HepG2 (cell line): ENCODE measurements around the gene GNG5. TPM values are rescaled to one million over a fixed set of nuclear protein-coding genes. Genes with fewer than 3 reads are reported as not detected.

ENCODE experiments used
- GPN1 ChIP-seq: sonication (generic); formaldehyde crosslinking; IDR thresholded peaks from 2 replicates; pipeline ENCODE4 v1.5.1; 2020; ENCODE audit warnings: missing genetic modification reagents, borderline replicate concordance
- HDAC1 ChIP-seq: sonication (generic); formaldehyde crosslinking; IDR thresholded peaks from 2 replicates; pipeline ENCODE4 v1.5.1; 2020; ENCODE audit warnings: mild to moderate bottlenecking, missing genetic modification reagents
- HNRNPH1 ChIP-seq: fragments of 200-400 bp; formaldehyde crosslinking; optimal IDR thresholded peaks from 2 replicates; pipeline ENCODE3; 2017; ENCODE audit warnings: mild to moderate bottlenecking, low read depth, low read length
- KLF12 ChIP-seq: sonication (generic); formaldehyde crosslinking; IDR thresholded peaks from 2 replicates; pipeline ENCODE4 v1.4.0; 2020; ENCODE audit warnings: missing genetic modification reagents, borderline replicate concordance
- MAF1 ChIP-seq: sonication (generic); formaldehyde crosslinking; IDR thresholded peaks from 2 replicates; pipeline ENCODE4 v1.5.0; 2020; ENCODE audit warnings: missing genetic modification reagents, borderline replicate concordance
- MATR3 ChIP-seq: sonication (generic); formaldehyde crosslinking; IDR thresholded peaks from 2 replicates; pipeline ENCODE4 v1.4.0; 2020; ENCODE audit warnings: missing genetic modification reagents
- RBAK ChIP-seq: sonication (generic); formaldehyde crosslinking; IDR thresholded peaks from 2 replicates; pipeline ENCODE4 v1.5.1; 2020; ENCODE audit warnings: mild to moderate bottlenecking, missing genetic modification reagents
- SALL1 ChIP-seq: sonication (generic); formaldehyde crosslinking; IDR thresholded peaks from 2 replicates; pipeline ENCODE4 v1.8.0; 2022; ENCODE audit warnings: mild to moderate bottlenecking, missing genetic modification reagents
- SUZ12 ChIP-seq: fragments of 150-350 bp; IDR thresholded peaks from 2 replicates; pipeline ENCODE4 v1.6.1; 2014; ENCODE audit warnings: low read depth, low read length
- ZEB1 ChIP-seq: IDR thresholded peaks from 2 replicates; pipeline ENCODE4 v1.6.1; 2012; ENCODE audit warnings: mild to moderate bottlenecking, low read depth, inconsistent platforms; ENCODE audit not compliant: insufficient replicate concordance
- ZFP36L1 ChIP-seq: sonication (generic); formaldehyde crosslinking; IDR thresholded peaks from 2 replicates; pipeline ENCODE4 v1.8.0; 2022; ENCODE audit warnings: mild to moderate bottlenecking, missing genetic modification reagents, moderate library complexity
- ZIK1 ChIP-seq: sonication (generic); formaldehyde crosslinking; IDR thresholded peaks from 2 replicates; pipeline ENCODE4 v1.5.0; 2020; ENCODE audit warnings: mild to moderate bottlenecking, low read depth, missing genetic modification reagents, borderline replicate concordance
- ZMAT3 ChIP-seq: sonication (generic); formaldehyde crosslinking; conservative IDR thresholded peaks from 2 replicates; pipeline ENCODE4 v1.7.0; 2021; ENCODE audit warnings: missing genetic modification reagents
- ZSCAN9 ChIP-seq: IDR thresholded peaks from 2 replicates; pipeline ENCODE4 v1.6.1; 2016; ENCODE audit warnings: borderline replicate concordance
- polyA plus RNA-seq, 8 experiments: library from polyadenylated mRNA; depleted of rRNA in 3 of 8; stranded (reverse) in 7 of 8; unstranded in 1 of 8; fragments of >200 nt; fragmentation: Illumina TruSeq in 4 of 8; extraction: Trizol in 4 of 8; gene quantifications; 2 replicates each; pipeline versions ENCODE4 v1.2.1 to v1.2.3, GENCODE V29; 2011 to 2016; ENCODE audit warnings: low read depth in 4 of 8, missing spikeins in 1 of 8, mixed read lengths in 1 of 8; ENCODE audit not compliant: insufficient read depth in 1 of 8
- total RNA-seq, 5 experiments: library from RNA; depleted of rRNA; stranded (reverse); fragments of >200 nt; fragmentation: Illumina TruSeq; extraction: Trizol; gene quantifications; 2 replicates each; pipeline ENCODE4 v1.2.3, GENCODE V29; 2016; ENCODE audit warnings: low read depth in 1 of 5
- TF ChIP-seq, protein P1 (sequence below): sonication (generic); formaldehyde crosslinking; IDR thresholded peaks from 2 replicates; pipeline ENCODE4 v1.5.1; 2020; ENCODE audit warnings: missing genetic modification reagents, mild to moderate bottlenecking, borderline replicate concordance
- TF ChIP-seq, protein P2 (sequence below): sonication (generic); formaldehyde crosslinking; IDR thresholded peaks from 2 replicates; pipeline ENCODE4 v1.4.0; 2020; ENCODE audit warnings: mild to moderate bottlenecking, missing genetic modification reagents
- TF ChIP-seq, protein P3 (sequence below): sonication (generic); formaldehyde crosslinking; IDR thresholded peaks from 2 replicates; pipeline ENCODE4 v1.8.0; 2022; ENCODE audit warnings: mild to moderate bottlenecking, missing genetic modification reagents, moderate library complexity
- TF ChIP-seq, protein P4 (sequence below): IDR thresholded peaks from 2 replicates; pipeline ENCODE4 v1.6.1; 2018; ENCODE audit warnings: missing genetic modification reagents, mild to moderate bottlenecking, missing compliant biosample characterization
- TF ChIP-seq, protein P5 (sequence below): IDR thresholded peaks from 2 replicates; pipeline ENCODE4 v1.6.1; 2016; ENCODE audit warnings: mild to moderate bottlenecking

GNG5 gene
- total and polyA plus RNA-seq, 2 of the 13 experiments (the other 11 are each of a cell fraction or from before 2014, with no cell fraction given), result 103 to 137 TPM

DNA sequence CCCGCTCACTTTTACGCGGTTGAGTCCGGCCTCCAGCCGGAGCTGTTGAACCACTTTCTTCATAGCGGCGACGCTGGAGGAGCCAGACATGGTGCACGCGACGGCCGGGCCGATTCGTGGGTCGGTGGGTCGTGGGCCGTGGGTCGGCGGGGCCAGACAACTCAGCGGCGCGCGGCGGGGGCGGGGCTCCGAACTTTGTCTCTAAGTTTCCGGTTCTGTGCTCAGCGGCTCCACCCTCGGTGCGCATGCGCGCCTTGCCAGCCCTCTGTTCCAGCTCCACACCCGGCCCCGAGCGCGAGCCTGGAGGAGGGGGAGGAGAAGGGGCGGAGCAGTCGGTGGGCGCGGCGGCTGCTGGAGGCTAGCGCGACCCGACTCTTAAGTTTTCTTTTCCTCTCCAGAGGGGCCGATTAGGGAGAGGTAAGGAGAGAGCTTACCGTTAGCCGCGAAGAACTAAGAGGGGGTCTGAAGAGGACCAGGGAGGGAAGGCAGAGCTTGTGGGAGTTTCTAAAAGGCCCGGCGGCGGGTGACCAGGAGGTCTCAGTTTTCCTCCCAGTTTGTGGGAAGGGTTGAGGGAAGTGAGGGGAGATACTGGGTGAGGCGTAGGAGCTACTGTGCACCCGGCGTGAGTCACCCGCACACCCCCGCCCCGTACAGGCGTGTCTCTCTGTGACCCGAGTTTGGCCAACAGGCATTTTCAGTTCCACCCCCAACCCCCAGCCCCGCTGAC lies at the start of gene GNG5, which contains the start of gene SPATA1 (continued):
- TF ChIP-seq, protein P1, sequence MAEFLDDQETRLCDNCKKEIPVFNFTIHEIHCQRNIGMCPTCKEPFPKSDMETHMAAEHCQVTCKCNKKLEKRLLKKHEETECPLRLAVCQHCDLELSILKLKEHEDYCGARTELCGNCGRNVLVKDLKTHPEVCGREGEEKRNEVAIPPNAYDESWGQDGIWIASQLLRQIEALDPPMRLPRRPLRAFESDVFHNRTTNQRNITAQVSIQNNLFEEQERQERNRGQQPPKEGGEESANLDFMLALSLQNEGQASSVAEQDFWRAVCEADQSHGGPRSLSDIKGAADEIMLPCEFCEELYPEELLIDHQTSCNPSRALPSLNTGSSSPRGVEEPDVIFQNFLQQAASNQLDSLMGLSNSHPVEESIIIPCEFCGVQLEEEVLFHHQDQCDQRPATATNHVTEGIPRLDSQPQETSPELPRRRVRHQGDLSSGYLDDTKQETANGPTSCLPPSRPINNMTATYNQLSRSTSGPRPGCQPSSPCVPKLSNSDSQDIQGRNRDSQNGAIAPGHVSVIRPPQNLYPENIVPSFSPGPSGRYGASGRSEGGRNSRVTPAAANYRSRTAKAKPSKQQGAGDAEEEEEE, result no peak
- TF ChIP-seq HNRNPH1, result no peak
- TF ChIP-seq ZIK1, result no peak
- TF ChIP-seq, protein P2, sequence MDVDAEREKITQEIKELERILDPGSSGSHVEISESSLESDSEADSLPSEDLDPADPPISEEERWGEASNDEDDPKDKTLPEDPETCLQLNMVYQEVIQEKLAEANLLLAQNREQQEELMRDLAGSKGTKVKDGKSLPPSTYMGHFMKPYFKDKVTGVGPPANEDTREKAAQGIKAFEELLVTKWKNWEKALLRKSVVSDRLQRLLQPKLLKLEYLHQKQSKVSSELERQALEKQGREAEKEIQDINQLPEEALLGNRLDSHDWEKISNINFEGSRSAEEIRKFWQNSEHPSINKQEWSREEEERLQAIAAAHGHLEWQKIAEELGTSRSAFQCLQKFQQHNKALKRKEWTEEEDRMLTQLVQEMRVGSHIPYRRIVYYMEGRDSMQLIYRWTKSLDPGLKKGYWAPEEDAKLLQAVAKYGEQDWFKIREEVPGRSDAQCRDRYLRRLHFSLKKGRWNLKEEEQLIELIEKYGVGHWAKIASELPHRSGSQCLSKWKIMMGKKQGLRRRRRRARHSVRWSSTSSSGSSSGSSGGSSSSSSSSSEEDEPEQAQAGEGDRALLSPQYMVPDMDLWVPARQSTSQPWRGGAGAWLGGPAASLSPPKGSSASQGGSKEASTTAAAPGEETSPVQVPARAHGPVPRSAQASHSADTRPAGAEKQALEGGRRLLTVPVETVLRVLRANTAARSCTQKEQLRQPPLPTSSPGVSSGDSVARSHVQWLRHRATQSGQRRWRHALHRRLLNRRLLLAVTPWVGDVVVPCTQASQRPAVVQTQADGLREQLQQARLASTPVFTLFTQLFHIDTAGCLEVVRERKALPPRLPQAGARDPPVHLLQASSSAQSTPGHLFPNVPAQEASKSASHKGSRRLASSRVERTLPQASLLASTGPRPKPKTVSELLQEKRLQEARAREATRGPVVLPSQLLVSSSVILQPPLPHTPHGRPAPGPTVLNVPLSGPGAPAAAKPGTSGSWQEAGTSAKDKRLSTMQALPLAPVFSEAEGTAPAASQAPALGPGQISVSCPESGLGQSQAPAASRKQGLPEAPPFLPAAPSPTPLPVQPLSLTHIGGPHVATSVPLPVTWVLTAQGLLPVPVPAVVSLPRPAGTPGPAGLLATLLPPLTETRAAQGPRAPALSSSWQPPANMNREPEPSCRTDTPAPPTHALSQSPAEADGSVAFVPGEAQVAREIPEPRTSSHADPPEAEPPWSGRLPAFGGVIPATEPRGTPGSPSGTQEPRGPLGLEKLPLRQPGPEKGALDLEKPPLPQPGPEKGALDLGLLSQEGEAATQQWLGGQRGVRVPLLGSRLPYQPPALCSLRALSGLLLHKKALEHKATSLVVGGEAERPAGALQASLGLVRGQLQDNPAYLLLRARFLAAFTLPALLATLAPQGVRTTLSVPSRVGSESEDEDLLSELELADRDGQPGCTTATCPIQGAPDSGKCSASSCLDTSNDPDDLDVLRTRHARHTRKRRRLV, result 0 out of 2 replicates have a peak, but pooled peaks have one; percentile 29
- no peak for TF ChIP-seq ZFP36L1 (CRISPR knock-in tag)
- TF ChIP-seq GPN1, result no peak
- TF ChIP-seq, protein P3, sequence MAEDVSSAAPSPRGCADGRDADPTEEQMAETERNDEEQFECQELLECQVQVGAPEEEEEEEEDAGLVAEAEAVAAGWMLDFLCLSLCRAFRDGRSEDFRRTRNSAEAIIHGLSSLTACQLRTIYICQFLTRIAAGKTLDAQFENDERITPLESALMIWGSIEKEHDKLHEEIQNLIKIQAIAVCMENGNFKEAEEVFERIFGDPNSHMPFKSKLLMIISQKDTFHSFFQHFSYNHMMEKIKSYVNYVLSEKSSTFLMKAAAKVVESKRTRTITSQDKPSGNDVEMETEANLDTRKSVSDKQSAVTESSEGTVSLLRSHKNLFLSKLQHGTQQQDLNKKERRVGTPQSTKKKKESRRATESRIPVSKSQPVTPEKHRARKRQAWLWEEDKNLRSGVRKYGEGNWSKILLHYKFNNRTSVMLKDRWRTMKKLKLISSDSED, result no peak
- TF ChIP-seq RBAK (CRISPR knock-in tag), result no peak
- TF ChIP-seq, protein P4, sequence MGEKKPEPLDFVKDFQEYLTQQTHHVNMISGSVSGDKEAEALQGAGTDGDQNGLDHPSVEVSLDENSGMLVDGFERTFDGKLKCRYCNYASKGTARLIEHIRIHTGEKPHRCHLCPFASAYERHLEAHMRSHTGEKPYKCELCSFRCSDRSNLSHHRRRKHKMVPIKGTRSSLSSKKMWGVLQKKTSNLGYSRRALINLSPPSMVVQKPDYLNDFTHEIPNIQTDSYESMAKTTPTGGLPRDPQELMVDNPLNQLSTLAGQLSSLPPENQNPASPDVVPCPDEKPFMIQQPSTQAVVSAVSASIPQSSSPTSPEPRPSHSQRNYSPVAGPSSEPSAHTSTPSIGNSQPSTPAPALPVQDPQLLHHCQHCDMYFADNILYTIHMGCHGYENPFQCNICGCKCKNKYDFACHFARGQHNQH (CRISPR knock-in tag), result no peak
- TF ChIP-seq MAF1 (CRISPR knock-in tag), result 0 out of 2 replicates have a peak, but pooled peaks have one; percentile 30
- TF ChIP-seq HDAC1 (CRISPR knock-in tag), result peak; percentile 53
- TF ChIP-seq KLF12, result no peak; the same call in 1 of the 2 replicates
- TF ChIP-seq MATR3 (CRISPR knock-in tag), result no peak
- peak; percentile 50 for TF ChIP-seq SALL1 (CRISPR knock-in tag)
- TF ChIP-seq SUZ12, result no peak
- no peak for TF ChIP-seq ZEB1
- peak; percentile 47; the same call in 1 of the 2 replicates for TF ChIP-seq ZMAT3 (CRISPR knock-in tag)
- TF ChIP-seq, protein P5, sequence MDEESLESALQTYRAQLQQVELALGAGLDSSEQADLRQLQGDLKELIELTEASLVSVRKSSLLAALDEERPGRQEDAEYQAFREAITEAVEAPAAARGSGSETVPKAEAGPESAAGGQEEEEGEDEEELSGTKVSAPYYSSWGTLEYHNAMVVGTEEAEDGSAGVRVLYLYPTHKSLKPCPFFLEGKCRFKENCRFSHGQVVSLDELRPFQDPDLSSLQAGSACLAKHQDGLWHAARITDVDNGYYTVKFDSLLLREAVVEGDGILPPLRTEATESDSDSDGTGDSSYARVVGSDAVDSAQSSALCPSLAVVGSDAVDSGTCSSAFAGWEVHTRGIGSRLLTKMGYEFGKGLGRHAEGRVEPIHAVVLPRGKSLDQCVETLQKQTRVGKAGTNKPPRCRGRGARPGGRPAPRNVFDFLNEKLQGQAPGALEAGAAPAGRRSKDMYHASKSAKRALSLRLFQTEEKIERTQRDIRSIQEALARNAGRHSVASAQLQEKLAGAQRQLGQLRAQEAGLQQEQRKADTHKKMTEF (CRISPR knock-in tag), result peak; percentile 44; the same call in 1 of the 2 replicates
- TF ChIP-seq ZSCAN9, result no peak
